ENCODE results near the gene MBTD1. TPM values are rescaled to one million over a fixed set of nuclear protein-coding genes. Genes with fewer than 3 reads are reported as not detected.

MBTD1 gene
- total and polyA plus RNA-seq, 10 donors = 9.6 to 45.7 (median 23.6) TPM

Other genes starting within 250 kb of the MBTD1 start
- gene SPAG9, start 139.2 kb downstream of the MBTD1 start, total RNA-seq = 10 to 100 TPM; 69.7 to 94.6 (median 87.1) TPM
- gene SPAG9, start 139.2 kb downstream of the MBTD1 start, polyA plus RNA-seq = 10 to 100 TPM; 10.7 to 12.9 (median 11.2) TPM
- gene NME1, start 106.5 kb downstream of the MBTD1 start, total RNA-seq = 10 to 100 TPM; 21.2 to 66.0 (median 32.7) TPM
- gene NME1, start 106.5 kb downstream of the MBTD1 start, polyA plus RNA-seq = 100 to 1,000 TPM in 2 of 3 donors, 10 to 100 TPM in 1; 68.4 to 142 (median 103) TPM
- 100 to 1,000 TPM; 209 to 316 (median 272) TPM for gene NME2, start 93.6 kb downstream of the MBTD1 start, total RNA-seq
- 100 to 1,000 TPM; 672 to 746 (median 729) TPM for gene NME2, start 93.6 kb downstream of the MBTD1 start, polyA plus RNA-seq
- gene UTP18, start 497 bp upstream of the MBTD1 start, total RNA-seq = 10 to 100 TPM; 33.9 to 45.6 (median 36.7) TPM
- gene UTP18, start 497 bp upstream of the MBTD1 start, polyA plus RNA-seq = 10 to 100 TPM; 23.5 to 37.1 (median 31.8) TPM

Measured in spleen (tissue), 10 donors.